Naive thymus-derived CD4-positive, alpha-beta T cell (primary cell): Measurements from ENCODE around the gene SIRPG. TPM values are rescaled to one million over a fixed set of nuclear protein-coding genes. Genes with fewer than 3 reads are reported as not detected.
A peak's percentile ranks its signal among the peaks of the same experiment; 100 is the strongest.

Source experiments
- ATAC-seq: fragments of 150-1000 bp; cut with Tn5 transposase; 2 replicates; pipeline ENCODE4 v1.10.0; 2021; ENCODE audit warnings: mild to moderate bottlenecking, moderate library complexity
- CTCF ChIA-PET: fragments of 350-600 bp; sonication (Branson Sonifier 250); formaldehyde crosslinking; loops from one replicate; lab custom pipeline; 2021; ENCODE audit warnings: antibody characterized with exemption; lab: Charles Lee
- POLR2A ChIA-PET: fragments of 350-600 bp; sonication (Branson Sonifier 250); formaldehyde crosslinking; loops from one replicate; lab custom pipeline; 2021; ENCODE audit warnings: antibody characterized with exemption, inconsistent platforms; lab: Charles Lee
- DNase-seq, 9 donors: peaks; one replicate each; pipeline versions ENCODE4 v3.0.0 to v3.0.0-alpha.2; 2020 to 2022; ENCODE audit warnings: mixed read lengths in 1 of 9
- H3K27ac ChIP-seq: one replicate; pipeline ENCODE4 v1.7.0; 2013; ENCODE audit warnings: mild to moderate bottlenecking, low read depth, low read length, moderate library complexity
- H3K27me3 ChIP-seq, 2 donors: one replicate each; pipeline ENCODE4 v1.7.0; 2013; ENCODE audit warnings: low read length in 2 of 2, mild to moderate bottlenecking in 2 of 2, moderate library complexity in 2 of 2; ENCODE audit not compliant: control insufficient read depth in 2 of 2, insufficient read depth in 2 of 2
- H3K36me3 ChIP-seq, 3 experiments: 1 replicate in 2 of 3; 2 replicates in 1 of 3; pipeline ENCODE4 v1.7.0; 2013; ENCODE audit warnings: low read length in 3 of 3, mild to moderate bottlenecking in 3 of 3, moderate library complexity in 1 of 3; ENCODE audit not compliant: insufficient read depth in 3 of 3, control insufficient read depth in 2 of 3
- H3K4me1 ChIP-seq, 2 donors: one replicate each; pipeline ENCODE4 v1.7.0; 2013; ENCODE audit warnings: low read length in 2 of 2, mild to moderate bottlenecking in 2 of 2, moderate library complexity in 1 of 2; ENCODE audit not compliant: control insufficient read depth in 2 of 2, insufficient read depth in 2 of 2
- H3K4me3 ChIP-seq: 2 replicates; pipeline ENCODE4 v1.7.0; 2013; ENCODE audit warnings: mild to moderate bottlenecking, low read length
- H3K9me3 ChIP-seq, 3 experiments: 1 replicate in 2 of 3; 2 replicates in 1 of 3; pipeline ENCODE4 v1.7.0; 2013; ENCODE audit warnings: low read length in 3 of 3; ENCODE audit not compliant: control insufficient read depth in 2 of 3
- H3K27ac Mint-ChIP-seq, 9 donors: one replicate each; pipeline ENCODE4 v1.8.0; 2020 to 2022; ENCODE audit warnings: mixed read lengths in 9 of 9, mild to moderate bottlenecking in 8 of 9, moderate library complexity in 5 of 9, inconsistent platforms in 2 of 9
- H3K27me3 Mint-ChIP-seq, 5 donors: one replicate each; pipeline ENCODE4 v1.8.0; 2021 to 2022; ENCODE audit warnings: mixed read lengths in 5 of 5, mild to moderate bottlenecking in 1 of 5
- H3K36me3 Mint-ChIP-seq, 5 donors: one replicate each; pipeline ENCODE4 v1.8.0; 2020 to 2022; ENCODE audit warnings: mixed read lengths in 5 of 5, mild to moderate bottlenecking in 3 of 5, inconsistent platforms in 1 of 5
- H3K4me1 Mint-ChIP-seq, 7 donors: one replicate each; pipeline ENCODE4 v1.8.0; 2020 to 2022; ENCODE audit warnings: mixed read lengths in 7 of 7, mild to moderate bottlenecking in 3 of 7, inconsistent platforms in 1 of 7
- H3K4me3 Mint-ChIP-seq, 10 donors: one replicate each; pipeline ENCODE4 v1.8.0; 2020 to 2022; ENCODE audit warnings: mild to moderate bottlenecking in 10 of 10, mixed read lengths in 10 of 10, moderate library complexity in 6 of 10, inconsistent platforms in 2 of 10
- H3K9me3 Mint-ChIP-seq, 11 donors: one replicate each; pipeline ENCODE4 v1.8.0; 2020 to 2022; ENCODE audit warnings: mixed read lengths in 11 of 11, mild to moderate bottlenecking in 4 of 11, inconsistent platforms in 1 of 11, moderate library complexity in 1 of 11
- intact Hi-C, 2 donors: fragments of 100-400 bp; cut with micrococcal nuclease; formaldehyde crosslinking; loops; one replicate each; pipeline ENCODE4 v1.15.1; 2023
- polyA plus RNA-seq, 2 donors: library from polyadenylated mRNA; unstranded; fragments of 300-500 nt; fragmentation: Illumina TruSeq; gene quantifications; one replicate each; pipeline ENCODE4 v1.2.3, GENCODE V29; 2021
- total RNA-seq, 6 experiments: library from RNA in 5 of 6; stranded (reverse) in 5 of 6; gene quantifications; 1 replicate in 5 of 6; 2 replicates in 1 of 6; pipeline ENCODE4 v1.2.3 and lab custom pipeline; 2021 to 2026

The SIRPG gene
- total and polyA plus RNA-seq, 7 experiments from 2014 or later, result 25.6 to 198 (median 51.4) TPM

DNA sequence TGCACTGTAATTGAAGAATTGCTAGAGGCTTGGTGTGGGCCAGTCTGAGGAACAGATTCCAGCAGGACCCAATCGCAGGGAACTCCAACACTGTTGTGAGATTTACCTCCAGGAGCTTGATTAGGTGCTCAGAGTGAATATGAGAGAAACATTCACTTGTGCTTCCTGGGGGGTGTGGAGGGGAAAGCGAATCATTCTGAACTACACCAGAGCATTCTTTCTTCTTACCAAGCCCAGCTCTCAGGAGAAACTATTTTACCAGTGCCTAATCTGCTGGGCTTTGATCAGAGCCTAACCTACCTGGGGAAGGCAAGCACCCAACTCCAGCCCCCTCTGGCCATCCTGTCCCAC, 30.4 kb downstream of the SIRPG start:
- ATAC-seq (no peak), DNase-seq (no peak)
- H3K4me1 Mint-ChIP-seq, result peaks cover 49 to 84% (median 75%) of the 10 kb centered on the region in 7 donors
- peak overlapping the region in 8 of 9 donors; percentile 24 to 92 (median 80) for H3K27ac Mint-ChIP-seq
- intact Hi-C loops, result no loop called here
- Histone ChIP-seq H3K36me3 (peaks cover 0 to 33% (median 16%) of the 10 kb centered on the region in 3 experiments), H3K9me3 (no peaks in the 10 kb centered on the region), H3K4me1 (peaks cover 14 to 33% of the 10 kb centered on the region in 2 donors), H3K27me3 (no peaks in the 10 kb centered on the region), H3K4me3 (no peak overlapping the region), H3K27ac (peak overlapping the region; percentile 60)
- ChIA-PET POLR2A (no interaction called here), CTCF (interaction anchor here (1.3 kb wide), 1 partner anchor 107 kb away, joined by 7 read pairs; no protein-coding TSS in a partner anchor)
- peaks cover 20 to 43% (median 30%) of the 10 kb centered on the region in 5 donors for H3K36me3 Mint-ChIP-seq
- H3K27me3 Mint-ChIP-seq, result no peaks in the 10 kb centered on the region
- no peak overlapping the region for H3K4me3 Mint-ChIP-seq
- peaks cover 0 to 4% (median 0%) of the 10 kb centered on the region in 11 donors for H3K9me3 Mint-ChIP-seq

DNA sequence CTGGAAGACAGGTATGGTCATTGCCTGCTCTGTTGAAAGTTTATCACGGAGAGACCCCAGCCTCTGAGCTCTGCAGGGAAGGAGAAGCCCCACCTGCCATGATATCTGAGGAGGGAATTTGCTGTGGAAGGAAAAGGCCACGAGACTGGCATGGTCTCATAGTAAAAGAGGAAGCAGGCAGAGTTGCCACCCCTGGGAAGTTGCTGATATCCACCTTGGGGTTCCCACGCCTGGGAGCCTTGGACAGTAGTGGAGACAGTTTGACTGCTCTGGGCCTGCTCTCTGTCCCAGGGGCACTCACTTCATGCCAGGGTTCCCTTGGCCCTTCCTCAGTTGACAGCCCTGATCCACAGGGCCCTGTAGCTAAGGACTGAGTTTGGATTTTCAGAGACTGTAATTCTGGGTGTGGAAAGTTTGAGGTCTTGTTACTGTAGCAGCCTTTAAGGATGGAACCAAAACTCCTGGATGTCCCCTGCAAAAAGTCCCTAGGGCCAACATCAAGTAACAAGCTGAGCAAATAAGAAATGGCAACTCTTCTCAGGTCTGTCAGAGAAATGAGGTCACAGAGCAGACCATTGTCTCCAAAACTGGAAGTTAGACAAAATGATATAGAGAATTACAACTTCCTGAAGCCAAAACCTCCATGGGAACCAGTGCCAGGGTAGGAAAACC, 30.9 kb downstream of the SIRPG start:
- Mint-ChIP-seq H3K27me3 (no peaks in the 10 kb centered on the region), H3K9me3 (peaks cover 0 to 4% (median 0%) of the 10 kb centered on the region in 11 donors), H3K4me1 (peaks cover 46 to 84% (median 75%) of the 10 kb centered on the region in 7 donors), H3K27ac (peak overlapping the region in 8 of 9 donors; percentile 24 to 92 (median 80)), H3K36me3 (peaks cover 20 to 43% (median 26%) of the 10 kb centered on the region in 5 donors), H3K4me3 (no peak overlapping the region)
- no peak for DNase-seq
- POLR2A ChIA-PET, result no interaction called here
- intact Hi-C loops, result no loop called here
- ATAC-seq, result no peak
- Histone ChIP-seq H3K36me3 (peaks cover 0 to 33% (median 14%) of the 10 kb centered on the region in 3 experiments), H3K4me3 (no peak overlapping the region), H3K9me3 (no peaks in the 10 kb centered on the region), H3K27me3 (no peaks in the 10 kb centered on the region), H3K27ac (peak overlapping the region; percentile 60), H3K4me1 (peaks cover 11 to 31% of the 10 kb centered on the region in 2 donors)
- CTCF ChIA-PET, result interaction anchor here (1.3 kb wide), 1 partner anchor 107 kb away, joined by 7 read pairs; no protein-coding TSS in a partner anchor

DNA sequence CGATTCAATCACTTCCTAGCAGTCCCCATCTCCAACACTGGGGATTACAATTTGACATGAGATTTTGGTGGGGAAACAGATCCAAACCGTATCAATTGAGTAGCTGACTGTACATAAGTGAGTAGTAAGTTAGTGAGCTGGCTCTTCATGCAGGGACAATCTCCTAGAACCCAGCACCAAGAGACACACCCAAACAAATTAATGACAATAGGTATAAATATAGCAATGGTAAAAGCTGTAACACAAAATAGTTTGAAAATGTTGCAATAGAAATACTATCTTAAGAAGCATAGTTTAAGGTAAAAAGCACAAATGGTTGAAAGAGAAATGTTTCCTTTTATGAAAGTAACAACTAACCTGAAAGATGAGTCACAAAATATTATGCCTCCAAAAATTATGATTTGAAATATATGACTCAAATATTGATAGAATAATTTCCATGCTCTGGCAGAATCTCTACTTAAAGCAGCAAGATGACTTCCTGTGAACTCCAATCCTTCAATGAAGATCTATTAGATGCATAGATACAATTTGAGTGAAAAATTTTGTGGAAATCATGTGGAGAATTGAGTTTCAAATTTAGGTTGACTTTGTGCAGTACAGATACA, 32.4 kb downstream of the SIRPG start:
- H3K27ac Mint-ChIP-seq, result peak overlapping the region in 8 of 9 donors; percentile 3 to 95 (median 70)

DNA sequence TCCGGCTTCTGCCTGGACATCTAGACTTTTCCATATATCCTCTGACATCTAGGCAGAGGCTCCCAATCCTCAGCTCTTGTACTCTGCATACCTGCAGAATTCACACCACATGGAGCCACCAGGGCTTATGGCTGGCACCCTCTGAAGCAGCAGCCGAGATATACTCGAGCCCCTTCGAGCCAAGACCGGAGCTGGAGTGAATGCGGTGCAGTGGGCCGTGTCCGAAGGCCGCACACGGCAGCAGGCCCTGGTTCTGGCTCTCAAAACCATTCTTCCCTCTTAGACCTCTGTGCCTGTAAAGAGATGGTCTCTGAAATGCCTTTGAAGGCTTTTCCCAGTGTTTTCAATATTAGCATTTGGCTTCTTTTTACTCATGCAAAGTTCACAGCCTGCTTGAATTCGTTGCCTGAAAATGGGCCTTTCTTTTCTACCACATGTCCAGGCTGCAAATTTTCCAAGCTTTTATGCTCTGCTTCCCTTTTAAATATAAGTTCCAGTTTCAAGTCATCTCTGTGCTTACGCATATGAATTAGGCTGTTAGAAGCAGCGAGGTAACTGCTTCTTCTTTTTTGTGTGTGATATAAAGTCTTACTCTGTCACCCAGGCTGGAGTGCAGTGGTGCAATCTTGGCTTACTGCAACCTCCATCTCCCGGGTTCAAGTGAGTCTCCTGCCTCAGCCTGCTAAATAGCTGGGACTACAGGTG, 33.9 kb downstream of the SIRPG start:
- Histone ChIP-seq H3K4me3 (no peak overlapping the region), H3K27me3 (no peaks in the 10 kb centered on the region), H3K4me1 (peaks cover 31 to 53% of the 10 kb centered on the region in 2 donors), H3K27ac (no peak overlapping the region), H3K9me3 (no peaks in the 10 kb centered on the region), H3K36me3 (peaks cover 0 to 10% (median 3%) of the 10 kb centered on the region in 3 experiments)
- peak overlapping the region in 7 of 9 donors; percentile 22 to 91 (median 82) for H3K27ac Mint-ChIP-seq
- ChIA-PET POLR2A (interaction anchor here (0.6 kb wide), 4 partner anchors 8 to 1802 kb away, joined by 3 read pairs; no protein-coding TSS in a partner anchor), CTCF (interaction anchor here (1.4 to 2.6 kb wide), 2 partner anchors 67 to 111 kb away, joined by 4 to 14 read pairs; no protein-coding TSS in a partner anchor)
- intact Hi-C loops, result loop anchor here in 1 of 2 donors (2.0 kb wide), 1 partner anchor 41 kb away; no protein-coding TSS in a partner anchor
- peaks cover 61 to 99% (median 91%) of the 10 kb centered on the region in 7 donors for H3K4me1 Mint-ChIP-seq
- no peaks in the 10 kb centered on the region for H3K27me3 Mint-ChIP-seq
- H3K4me3 Mint-ChIP-seq, result peak overlapping the region in 3 of 10 donors; percentile 29 to 67 (median 42)
- no peak for DNase-seq
- H3K36me3 Mint-ChIP-seq, result peaks cover 12 to 29% (median 26%) of the 10 kb centered on the region in 5 donors
- peaks cover 0 to 8% (median 1%) of the 10 kb centered on the region in 11 donors for H3K9me3 Mint-ChIP-seq
- ATAC-seq, result peak; percentile 39

More for the DNA sequence above, 32.4 kb downstream of the SIRPG start:
- Histone ChIP-seq H3K4me3 (no peak overlapping the region), H3K9me3 (no peaks in the 10 kb centered on the region), H3K27ac (peak overlapping the region; percentile 45), H3K4me1 (peaks cover 22 to 41% of the 10 kb centered on the region in 2 donors), H3K27me3 (no peaks in the 10 kb centered on the region), H3K36me3 (peaks cover 0 to 26% (median 10%) of the 10 kb centered on the region in 3 experiments)
- intact Hi-C loops, result loop anchor here in 1 of 2 donors (1.0 kb wide), 1 partner anchor 8 kb away; no protein-coding TSS in a partner anchor
- peaks cover 0 to 4% (median 0%) of the 10 kb centered on the region in 11 donors for H3K9me3 Mint-ChIP-seq
- H3K4me3 Mint-ChIP-seq, result peak overlapping the region in 2 of 10 donors; percentile 1 to 20
- ChIA-PET POLR2A (interaction anchor here (1.5 kb wide), 1 partner anchor 31 kb away, joined by 3 read pairs; no protein-coding TSS in a partner anchor), CTCF (no interaction called here)
- DNase-seq (no peak), ATAC-seq (no peak)
- no peaks in the 10 kb centered on the region for H3K27me3 Mint-ChIP-seq
- peaks cover 53 to 94% (median 85%) of the 10 kb centered on the region in 7 donors for H3K4me1 Mint-ChIP-seq
- peaks cover 15 to 31% (median 26%) of the 10 kb centered on the region in 5 donors for H3K36me3 Mint-ChIP-seq

DNA sequence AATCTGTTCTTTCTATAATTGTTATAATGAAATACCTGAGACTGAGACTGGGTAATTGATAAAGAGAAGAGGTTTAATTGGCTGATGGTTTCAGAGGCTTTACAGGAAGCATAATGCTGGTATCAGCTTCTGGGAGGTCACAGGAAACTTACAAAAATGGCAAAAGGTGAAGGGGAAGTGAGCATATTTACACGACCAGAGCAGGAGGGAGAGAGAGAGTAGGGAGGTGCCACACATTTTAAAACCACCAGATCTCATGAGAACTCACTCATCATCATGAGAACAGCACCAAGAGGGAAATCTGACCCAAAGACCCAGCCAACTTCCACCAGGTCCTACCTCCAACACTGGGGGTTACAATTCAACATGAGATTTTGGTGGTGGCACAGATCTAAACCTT, 35.1 kb downstream of the SIRPG start:
- H3K4me1 ChIP-seq, result peaks cover 31 to 52% of the 10 kb centered on the region in 2 donors
- peak overlapping the region; percentile 31 for H3K27ac ChIP-seq
- DNase-seq (peak in 5 of 9 donors; percentile 15 to 49 (median 42)), ATAC-seq (peak; percentile 53)
- H3K4me3 ChIP-seq, result no peak overlapping the region
- Mint-ChIP-seq H3K9me3 (peaks cover 0 to 12% (median 3%) of the 10 kb centered on the region in 11 donors), H3K4me3 (peak overlapping the region; percentile 7 to 70 (median 51)), H3K27ac (peak overlapping the region in 8 of 9 donors; percentile 68 to 91 (median 84)), H3K27me3 (no peaks in the 10 kb centered on the region), H3K4me1 (peaks cover 57 to 95% (median 89%) of the 10 kb centered on the region in 7 donors), H3K36me3 (peaks cover 14 to 32% (median 23%) of the 10 kb centered on the region in 5 donors)
- ChIA-PET CTCF (interaction anchor here (1.4 to 2.6 kb wide), 2 partner anchors 66 to 112 kb away, joined by 4 to 14 read pairs; no protein-coding TSS in a partner anchor), POLR2A (interaction anchor here (0.7 to 1.1 kb wide), 2 partner anchors 44 to 109 kb away, joined by 3 read pairs; no protein-coding TSS in a partner anchor)
- no peaks in the 10 kb centered on the region for H3K9me3 ChIP-seq
- H3K27me3 ChIP-seq, result no peaks in the 10 kb centered on the region
- H3K36me3 ChIP-seq, result peaks cover 0 to 2% (median 0%) of the 10 kb centered on the region in 3 experiments
- intact Hi-C loops, result loop anchor here in 1 of 2 donors (1.0 to 2.0 kb wide), 4 partner anchors 10 to 113 kb away; no protein-coding TSS in a partner anchor
